Stimulated activated CD8-positive, alpha-beta memory T cell treated with anti-CD3 and anti-CD28 coated beads, Interleukin-2, amount 100 ng/mL, for 48 hours (primary cell): ENCODE results near the gene RAE1.

ENCODE experiments used
- DNase-seq, 2 donors: peaks; one replicate each; pipeline ENCODE4 v3.0.0-alpha.2; 2020; ENCODE audit warnings: low read depth in 2 of 2

Gene RAE1

DNA sequence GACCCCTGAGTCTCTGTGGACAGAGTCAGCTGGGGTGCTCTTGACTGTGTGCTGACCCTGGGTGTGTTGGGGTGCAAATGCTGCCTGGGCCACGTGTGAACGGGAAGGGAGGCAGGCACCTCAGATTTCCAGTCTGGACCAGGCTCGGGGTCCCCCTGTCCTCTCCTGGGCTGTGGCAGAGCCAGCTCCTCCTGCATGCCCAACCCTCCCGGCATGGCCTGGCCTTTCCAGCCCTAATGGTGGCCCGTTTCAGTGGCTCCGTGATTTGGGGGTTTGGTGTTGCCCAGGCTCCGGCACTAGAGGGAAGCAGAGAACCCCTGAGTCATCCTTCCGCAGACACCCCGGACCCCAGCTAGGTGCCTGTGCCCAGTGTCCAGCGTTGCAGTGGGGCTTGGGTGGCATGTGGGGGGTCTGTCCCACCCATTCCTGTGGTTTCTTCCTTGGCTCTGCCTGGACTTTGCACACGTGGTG is 49.2 kb downstream of the RAE1 start:
- no peak for DNase-seq

GRCh38 chr20:57400821-57401564 is 49.9 kb downstream of the RAE1 start:
- DNase-seq: no peak

- no peak for DNase-seq
These were observed 50.5 kb downstream of the RAE1 start for GRCh38 chr20:57401565-57401918.

- no peak for DNase-seq
These were observed 51.4 kb downstream of the RAE1 start for GRCh38 chr20:57402206-57403125.

DNA sequence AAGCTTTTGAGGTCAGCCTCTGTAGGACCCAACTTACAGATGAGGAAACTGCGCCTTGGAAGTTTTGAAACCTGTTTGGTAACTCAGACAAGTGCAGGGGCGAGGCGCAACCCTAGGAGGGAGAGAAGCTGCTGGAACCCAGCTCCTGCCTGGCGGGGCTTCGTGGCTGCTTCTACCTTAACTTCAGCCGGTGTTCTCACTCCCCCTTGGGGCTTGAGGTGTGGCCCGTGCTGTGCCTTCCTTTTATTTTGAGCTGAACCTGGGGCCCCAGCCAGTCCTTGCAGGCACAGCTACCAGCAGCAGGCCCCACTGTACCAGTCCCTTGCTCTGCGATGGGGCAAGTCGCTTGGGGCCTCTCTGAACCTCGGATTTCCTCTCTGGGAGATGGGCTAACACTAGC is 52.2 kb downstream of the RAE1 start:
- DNase-seq: no peak

DNA sequence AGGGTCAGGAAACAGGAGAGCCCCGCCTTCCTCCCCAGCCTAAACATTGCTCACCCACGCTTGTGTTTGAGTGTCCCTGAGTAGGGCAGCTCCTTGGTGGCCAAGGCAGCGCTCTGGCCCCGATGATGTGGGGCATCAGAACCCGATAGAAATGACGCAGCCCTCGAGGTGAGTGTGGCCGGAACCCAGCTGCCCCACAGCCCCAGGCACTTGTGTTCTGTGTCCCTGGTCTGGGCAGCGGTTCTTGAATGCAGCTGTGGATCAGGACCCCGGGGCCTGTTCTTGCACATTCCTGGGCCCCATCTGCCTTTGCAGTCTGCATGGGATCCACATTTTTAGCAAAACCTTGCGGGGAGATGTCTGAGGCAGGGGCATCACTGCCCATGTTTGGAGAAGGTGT is 53.0 kb downstream of the RAE1 start:
- no peak for DNase-seq

GRCh38 chr20:57404419-57405072 is 53.5 kb downstream of the RAE1 start:
- no peak for DNase-seq

- no peak for DNase-seq
These were observed 54.4 kb downstream of the RAE1 start for GRCh38 chr20:57405236-57406016.

- no peak for DNase-seq
These were observed 56.5 kb downstream of the RAE1 start for GRCh38 chr20:57407541-57407956.

DNA sequence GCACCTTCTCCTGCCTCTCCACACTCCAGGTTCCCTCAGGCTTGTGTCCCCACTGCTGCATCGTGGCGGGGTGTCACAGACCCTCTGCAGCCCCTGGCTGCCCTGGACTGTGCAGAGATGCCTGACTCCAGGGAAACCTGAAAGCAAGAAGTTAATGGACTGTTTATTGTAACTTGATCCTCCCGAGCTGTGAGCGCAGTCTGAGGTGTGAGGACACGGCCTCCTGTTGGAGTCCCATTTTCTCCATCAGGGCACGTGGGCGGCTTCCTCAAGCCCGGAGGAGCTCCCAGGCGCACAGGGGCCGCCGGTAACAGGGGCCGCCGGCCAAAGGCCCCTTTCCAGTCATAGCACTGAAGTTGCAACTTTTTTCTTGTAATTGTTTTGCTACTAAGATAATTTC is 57.1 kb downstream of the RAE1 start:
- no peak for DNase-seq

DNA sequence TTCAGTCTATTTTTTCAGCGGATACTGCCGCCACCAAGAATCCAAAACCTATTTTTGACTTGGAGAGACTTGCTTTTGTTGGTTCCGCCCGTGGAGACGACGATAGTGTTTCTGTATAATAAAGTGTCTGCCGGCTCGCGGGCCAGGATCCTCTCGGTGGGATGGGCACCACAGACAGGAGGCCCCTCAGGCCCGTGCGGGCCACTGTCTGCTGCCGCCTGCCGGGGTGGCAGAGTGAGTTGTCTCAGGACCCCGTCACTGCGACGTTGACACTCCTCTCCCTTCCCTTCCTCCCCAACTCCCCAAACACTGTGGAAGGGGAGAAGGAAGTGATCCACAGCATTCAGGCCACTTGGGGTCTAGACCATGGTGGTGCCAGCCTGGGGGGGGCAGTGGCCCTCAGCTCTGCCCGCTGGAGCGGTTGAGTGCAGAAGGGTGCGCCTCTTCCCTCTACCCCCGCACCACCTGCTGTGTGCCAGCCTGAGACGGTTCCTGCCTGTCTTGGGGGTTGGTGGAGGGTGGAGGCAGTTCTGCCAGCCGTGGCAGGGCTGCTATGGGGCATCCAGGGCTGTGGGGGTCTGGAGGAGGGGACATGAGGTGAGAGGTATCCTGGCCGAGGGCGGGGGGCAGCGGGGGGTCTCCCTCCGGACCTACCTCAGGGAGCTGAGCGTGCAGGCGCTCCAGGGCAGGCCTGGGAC is 57.6 kb downstream of the RAE1 start:
- DNase-seq: no peak

GRCh38 chr20:57409316-57409671 is 58.2 kb downstream of the RAE1 start:
- no peak for DNase-seq

DNA sequence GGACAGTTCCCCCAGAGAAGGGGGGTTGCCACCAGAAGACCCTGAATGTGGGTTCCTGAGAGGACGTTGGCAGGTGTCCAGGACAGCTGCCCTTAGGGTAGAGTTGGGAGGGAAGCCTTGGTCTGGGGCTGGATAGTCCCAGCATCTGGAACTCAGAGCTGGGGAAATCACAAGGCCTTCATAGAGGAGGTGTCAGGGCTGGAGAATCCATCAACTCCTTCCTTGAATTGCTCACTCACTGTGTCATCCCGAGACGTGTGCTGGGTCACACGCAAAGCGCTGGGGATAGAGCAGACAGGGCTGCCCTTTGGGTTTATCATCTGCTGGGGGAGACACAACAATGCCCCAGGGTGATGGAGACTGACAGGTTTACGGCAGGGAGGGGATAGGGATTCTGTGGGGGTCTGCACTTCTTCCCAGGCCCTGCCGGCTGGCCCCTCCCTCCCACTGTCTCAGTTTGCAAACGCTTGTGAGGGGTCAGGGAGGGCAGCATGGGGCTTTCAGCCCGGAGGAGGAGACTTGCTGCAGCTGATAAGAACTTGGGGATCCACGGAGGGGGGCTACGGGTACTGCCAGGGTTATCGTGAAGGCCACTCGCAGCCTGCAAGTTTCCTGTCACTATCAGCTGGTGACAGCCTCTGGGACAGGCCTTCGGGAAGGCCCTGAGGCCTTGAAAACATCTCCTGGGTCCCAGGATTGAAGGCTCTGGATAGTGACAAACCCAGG is 58.8 kb downstream of the RAE1 start:
- DNase-seq: no peak

DNA sequence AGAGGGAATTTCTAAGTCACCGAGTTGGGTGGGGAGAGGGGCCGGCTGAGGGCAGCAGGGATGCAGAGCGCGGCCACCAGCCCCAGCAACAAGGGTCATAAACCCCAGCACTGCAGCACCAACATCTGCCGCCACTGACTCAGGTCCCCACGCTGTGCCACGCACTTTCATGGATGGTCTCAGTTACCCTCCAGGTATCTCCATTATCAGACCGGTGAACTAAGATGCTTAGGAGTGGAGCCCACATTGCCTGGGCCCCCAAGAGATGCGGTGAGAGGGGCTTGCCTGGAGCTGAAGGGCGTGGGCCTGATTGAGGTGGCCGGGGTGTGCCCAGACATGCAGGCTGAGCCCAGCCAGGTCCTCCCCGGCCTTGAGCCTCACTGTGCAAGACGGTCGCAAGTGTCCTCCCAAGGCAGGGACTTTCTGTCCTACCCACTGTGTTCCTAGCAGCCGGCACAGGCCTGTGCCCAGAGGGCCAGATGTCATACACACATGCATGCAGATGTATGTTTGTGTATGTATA is 59.4 kb downstream of the RAE1 start:
- DNase-seq: no peak

GRCh38 chr20:57410924-57411323 is 59.9 kb downstream of the RAE1 start:
- DNase-seq: no peak

DNA sequence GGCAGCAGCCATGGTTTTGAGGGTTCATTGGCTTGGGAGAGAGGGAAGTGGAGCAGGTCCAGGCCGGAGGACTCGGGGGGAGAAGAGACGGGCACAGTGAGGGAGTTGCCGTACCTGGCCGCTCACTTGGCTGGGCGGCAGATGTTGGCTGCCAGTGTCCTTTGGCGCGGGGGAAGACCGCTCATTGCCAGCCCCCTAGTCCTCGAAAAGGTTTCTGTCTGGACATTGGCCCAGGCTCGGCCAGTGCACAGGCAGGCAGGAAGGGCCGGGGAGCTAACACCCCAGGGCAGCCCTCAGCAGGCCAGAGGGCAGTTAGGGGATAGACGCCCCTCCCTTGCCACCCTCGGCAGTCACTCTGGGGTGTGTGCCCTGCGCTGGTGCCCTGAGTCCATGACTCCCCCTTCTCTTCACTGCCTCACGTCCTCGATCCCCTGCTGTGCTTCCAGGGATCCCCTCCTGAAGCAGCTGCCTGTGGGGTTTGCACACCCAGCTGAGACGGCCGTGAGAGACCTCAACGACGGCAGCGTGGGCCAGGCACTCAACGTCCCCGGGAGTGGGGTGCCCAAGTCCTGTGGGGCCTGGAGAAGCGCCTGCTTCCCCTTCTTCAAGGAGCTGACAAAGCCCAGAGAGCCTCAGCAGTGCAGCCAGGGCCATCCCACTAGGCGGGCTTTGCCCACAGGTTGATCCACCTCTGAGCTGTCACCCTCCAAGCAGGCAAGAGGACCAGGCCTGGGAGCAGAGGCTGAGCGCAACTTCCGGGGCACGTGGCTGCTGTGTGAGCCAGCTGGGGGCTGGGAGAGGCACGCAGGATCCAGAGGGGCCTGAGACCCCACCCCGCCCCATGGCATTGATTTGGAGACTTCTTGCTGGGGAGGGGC is 60.6 kb downstream of the RAE1 start:
- DNase-seq: no peak

- no peak for DNase-seq
These were observed 61.4 kb downstream of the RAE1 start for GRCh38 chr20:57412347-57413029.

DNA sequence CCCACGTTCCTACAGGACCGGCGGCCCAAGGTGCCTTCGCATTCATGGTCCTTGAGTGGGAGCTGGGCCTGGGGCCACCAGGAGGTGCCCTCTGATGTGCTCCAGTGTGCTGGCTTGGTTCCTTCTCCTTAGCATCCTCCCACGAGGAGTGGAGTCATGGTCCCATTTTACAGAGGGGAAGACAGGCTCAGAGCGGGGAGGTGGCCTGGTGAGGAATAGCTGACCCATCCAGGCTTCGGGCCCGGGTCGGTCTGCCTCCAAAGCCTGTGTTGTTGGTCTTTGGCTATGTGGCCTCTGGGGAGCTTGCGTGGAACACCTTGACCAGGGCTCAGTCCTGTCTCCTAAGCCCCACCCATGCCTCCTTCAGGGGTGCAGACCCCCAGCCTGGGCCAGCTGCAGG is 62.9 kb downstream of the RAE1 start:
- DNase-seq: no peak
